ENCODE measurements around the gene ITPKB.

ITPKB gene

DNA sequence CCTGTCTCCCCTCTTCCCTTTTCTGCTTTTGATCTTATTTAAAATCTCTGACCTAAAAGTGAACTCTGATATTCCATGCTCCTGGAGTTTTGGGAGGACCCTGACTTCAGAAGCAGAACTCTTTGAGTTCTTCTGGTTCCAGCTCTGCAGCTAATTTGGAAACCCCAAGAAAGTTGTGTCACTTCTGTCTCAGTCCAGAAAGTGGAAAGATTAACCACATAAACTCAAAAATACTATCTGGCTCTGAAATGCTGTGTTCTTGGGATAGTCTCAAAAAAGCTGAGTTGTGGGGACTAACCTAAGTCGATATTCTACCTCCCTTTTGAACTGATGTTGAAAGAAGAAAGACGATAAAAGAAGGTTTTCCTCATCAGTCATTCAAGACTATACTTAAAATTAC is 59.8 kb downstream of the ITPKB start:
- TF ChIP-seq, protein P1, sequence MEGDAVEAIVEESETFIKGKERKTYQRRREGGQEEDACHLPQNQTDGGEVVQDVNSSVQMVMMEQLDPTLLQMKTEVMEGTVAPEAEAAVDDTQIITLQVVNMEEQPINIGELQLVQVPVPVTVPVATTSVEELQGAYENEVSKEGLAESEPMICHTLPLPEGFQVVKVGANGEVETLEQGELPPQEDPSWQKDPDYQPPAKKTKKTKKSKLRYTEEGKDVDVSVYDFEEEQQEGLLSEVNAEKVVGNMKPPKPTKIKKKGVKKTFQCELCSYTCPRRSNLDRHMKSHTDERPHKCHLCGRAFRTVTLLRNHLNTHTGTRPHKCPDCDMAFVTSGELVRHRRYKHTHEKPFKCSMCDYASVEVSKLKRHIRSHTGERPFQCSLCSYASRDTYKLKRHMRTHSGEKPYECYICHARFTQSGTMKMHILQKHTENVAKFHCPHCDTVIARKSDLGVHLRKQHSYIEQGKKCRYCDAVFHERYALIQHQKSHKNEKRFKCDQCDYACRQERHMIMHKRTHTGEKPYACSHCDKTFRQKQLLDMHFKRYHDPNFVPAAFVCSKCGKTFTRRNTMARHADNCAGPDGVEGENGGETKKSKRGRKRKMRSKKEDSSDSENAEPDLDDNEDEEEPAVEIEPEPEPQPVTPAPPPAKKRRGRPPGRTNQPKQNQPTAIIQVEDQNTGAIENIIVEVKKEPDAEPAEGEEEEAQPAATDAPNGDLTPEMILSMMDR (IDR thresholded peaks at IDR 0.05; ENCODE audit: insufficient read depth, low read length) = no peak
- no peak for TF ChIP-seq SPI1 (IDR thresholded peaks at IDR 0.05; ENCODE audit: borderline replicate concordance, low read depth)
- TF ChIP-seq, protein P2, sequence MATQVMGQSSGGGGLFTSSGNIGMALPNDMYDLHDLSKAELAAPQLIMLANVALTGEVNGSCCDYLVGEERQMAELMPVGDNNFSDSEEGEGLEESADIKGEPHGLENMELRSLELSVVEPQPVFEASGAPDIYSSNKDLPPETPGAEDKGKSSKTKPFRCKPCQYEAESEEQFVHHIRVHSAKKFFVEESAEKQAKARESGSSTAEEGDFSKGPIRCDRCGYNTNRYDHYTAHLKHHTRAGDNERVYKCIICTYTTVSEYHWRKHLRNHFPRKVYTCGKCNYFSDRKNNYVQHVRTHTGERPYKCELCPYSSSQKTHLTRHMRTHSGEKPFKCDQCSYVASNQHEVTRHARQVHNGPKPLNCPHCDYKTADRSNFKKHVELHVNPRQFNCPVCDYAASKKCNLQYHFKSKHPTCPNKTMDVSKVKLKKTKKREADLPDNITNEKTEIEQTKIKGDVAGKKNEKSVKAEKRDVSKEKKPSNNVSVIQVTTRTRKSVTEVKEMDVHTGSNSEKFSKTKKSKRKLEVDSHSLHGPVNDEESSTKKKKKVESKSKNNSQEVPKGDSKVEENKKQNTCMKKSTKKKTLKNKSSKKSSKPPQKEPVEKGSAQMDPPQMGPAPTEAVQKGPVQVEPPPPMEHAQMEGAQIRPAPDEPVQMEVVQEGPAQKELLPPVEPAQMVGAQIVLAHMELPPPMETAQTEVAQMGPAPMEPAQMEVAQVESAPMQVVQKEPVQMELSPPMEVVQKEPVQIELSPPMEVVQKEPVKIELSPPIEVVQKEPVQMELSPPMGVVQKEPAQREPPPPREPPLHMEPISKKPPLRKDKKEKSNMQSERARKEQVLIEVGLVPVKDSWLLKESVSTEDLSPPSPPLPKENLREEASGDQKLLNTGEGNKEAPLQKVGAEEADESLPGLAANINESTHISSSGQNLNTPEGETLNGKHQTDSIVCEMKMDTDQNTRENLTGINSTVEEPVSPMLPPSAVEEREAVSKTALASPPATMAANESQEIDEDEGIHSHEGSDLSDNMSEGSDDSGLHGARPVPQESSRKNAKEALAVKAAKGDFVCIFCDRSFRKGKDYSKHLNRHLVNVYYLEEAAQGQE (IDR thresholded peaks at IDR 0.05; ENCODE audit: insufficient replicate concordance, low read depth) = no peak
- Histone ChIP-seq H3K27ac (replicated peaks) (peak overlapping the region; percentile 80), H3K27me3 (ENCODE audit: insufficient read depth, poor library complexity, severe bottlenecking) (no peaks in the 10 kb centered on the region), H3K4me3 (replicated peaks; ENCODE audit: insufficient read depth, low read length) (no peak overlapping the region)
- no peak for DNase-seq (ENCODE audit: low read depth in 1 of 2, low spot score in 1 of 2)

DNA sequence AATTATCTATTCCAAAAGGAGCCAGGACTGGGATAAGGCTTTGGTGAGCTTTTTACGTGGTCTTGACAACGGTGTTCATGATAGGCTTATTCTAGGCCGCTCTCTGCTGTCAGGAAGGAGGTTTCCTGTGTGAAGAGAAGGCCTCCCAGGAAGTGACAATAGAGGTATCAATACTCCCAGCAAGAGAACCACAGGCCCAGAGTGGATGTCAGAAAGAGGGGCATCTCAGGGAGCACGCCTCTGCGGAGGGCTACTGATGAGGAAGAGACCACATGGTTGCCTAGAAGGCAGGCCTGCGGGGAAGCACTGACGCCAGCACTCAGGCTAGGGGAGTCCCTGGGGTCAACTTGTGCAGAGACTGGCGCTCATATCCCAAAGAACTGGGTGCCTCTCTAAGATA is 60.4 kb downstream of the ITPKB start:
- no peak overlapping the region for H3K4me3 ChIP-seq (replicated peaks; ENCODE audit: insufficient read depth, low read length)
- peak overlapping the region; percentile 80 for H3K27ac ChIP-seq (replicated peaks)
- DNase-seq (ENCODE audit: low read depth in 1 of 2, low spot score in 1 of 2) = no peak
- H3K27me3 ChIP-seq (ENCODE audit: insufficient read depth, poor library complexity, severe bottlenecking) = no peaks in the 10 kb centered on the region
- TF ChIP-seq, protein P1 (IDR thresholded peaks at IDR 0.05; ENCODE audit: insufficient read depth, low read length) = no peak
- TF ChIP-seq, protein P2 (IDR thresholded peaks at IDR 0.05; ENCODE audit: insufficient replicate concordance, low read depth) = no peak
- no peak for TF ChIP-seq POLR2AphosphoS5 (IDR thresholded peaks at IDR 0.05; ENCODE audit: low read depth)
- no peak for TF ChIP-seq GABPA (IDR thresholded peaks at IDR 0.05; ENCODE audit: low read depth)
- TF ChIP-seq SPI1 (IDR thresholded peaks at IDR 0.05; ENCODE audit: borderline replicate concordance, low read depth) = no peak

DNA sequence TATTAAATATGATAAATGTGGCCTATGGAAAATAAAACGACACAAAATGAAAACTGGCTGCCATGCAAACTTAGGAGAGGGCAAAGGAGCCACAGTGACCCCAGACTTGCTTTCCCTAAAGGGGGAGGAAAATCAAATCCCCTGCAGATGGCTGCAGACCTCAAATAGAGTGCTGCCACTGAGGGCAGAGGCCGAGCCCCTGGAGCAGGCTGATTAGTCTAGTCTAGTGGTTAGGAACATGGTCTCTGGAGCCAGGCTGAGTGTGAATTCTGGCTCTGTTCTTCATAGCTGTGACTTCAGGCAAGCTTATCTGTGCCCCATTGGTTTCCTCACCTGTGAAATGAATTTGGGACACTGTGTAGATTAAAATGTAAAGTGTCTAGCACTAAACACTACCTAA is 60.8 kb downstream of the ITPKB start:
- DNase-seq (ENCODE audit: low read depth in 1 of 2, low spot score in 1 of 2) = no peak
- Histone ChIP-seq H3K27me3 (ENCODE audit: insufficient read depth, poor library complexity, severe bottlenecking) (no peaks in the 10 kb centered on the region), H3K27ac (replicated peaks) (peak overlapping the region; percentile 80), H3K4me3 (replicated peaks; ENCODE audit: insufficient read depth, low read length) (no peak overlapping the region)
- TF ChIP-seq, protein P2 (IDR thresholded peaks at IDR 0.05; ENCODE audit: insufficient replicate concordance, low read depth) = no peak
- no peak for TF ChIP-seq GABPA (IDR thresholded peaks at IDR 0.05; ENCODE audit: low read depth)
- TF ChIP-seq SPI1 (IDR thresholded peaks at IDR 0.05; ENCODE audit: borderline replicate concordance, low read depth) = no peak
- TF ChIP-seq POLR2AphosphoS5 (IDR thresholded peaks at IDR 0.05; ENCODE audit: low read depth) = no peak
- TF ChIP-seq, protein P1 (IDR thresholded peaks at IDR 0.05; ENCODE audit: insufficient read depth, low read length) = no peak
